Measurements from ENCODE around the gene PLCG2.

GRCh38 chr16:81894592-81894991, 115.5 kb downstream of the PLCG2 start:
- TF ChIP-seq ZBTB7A (IDR thresholded peaks at IDR 0.05; ENCODE audit: low read depth) (no peak), EP300 (IDR thresholded peaks at IDR 0.05; ENCODE audit: borderline replicate concordance) (no peak), REST (IDR thresholded peaks at IDR 0.05; ENCODE audit: low read depth) (no peak), MAX (IDR thresholded peaks at IDR 0.05) (no peak), FOXM1 (IDR thresholded peaks at IDR 0.05; ENCODE audit: borderline replicate concordance, low read depth) (no peak), CEBPB (IDR thresholded peaks at IDR 0.05) (no peak)
